NB4 (cell line): ENCODE results near the gene DCDC2.

ENCODE experiments used
- DNase-seq: peaks from one replicate; pipeline ENCODE4 v3.0.0; 2010; ENCODE audit warnings: low read depth
- H3K4me3 ChIP-seq: one replicate; pipeline ENCODE4 v1.5.1; 2011; ENCODE audit warnings: mild to moderate bottlenecking, low read depth, low read length, moderate library complexity
- MYC ChIP-seq: IDR thresholded peaks from 2 replicates; pipeline ENCODE4 v1.6.1; 2011; ENCODE audit warnings: low read depth, low read length
- POLR2A ChIP-seq: IDR thresholded peaks from 2 replicates; pipeline ENCODE4 v1.6.1; 2011; ENCODE audit warnings: mild to moderate bottlenecking; ENCODE audit not compliant: insufficient read length; ENCODE audit errors: extremely low read depth
- TF ChIP-seq, protein P1 (sequence below): IDR thresholded peaks from one replicate; pipeline ENCODE4 v1.5.1; 2012; ENCODE audit warnings: low read depth, low read length
- TF ChIP-seq, protein P2 (sequence below): IDR thresholded peaks from 2 replicates; pipeline ENCODE4 v1.6.1; 2011; ENCODE audit warnings: low read depth, low read length

The DCDC2 gene

GRCh38 chr6:24157886-24158285 lies 200.0 kb downstream of the DCDC2 start:
- TF ChIP-seq, protein P1, sequence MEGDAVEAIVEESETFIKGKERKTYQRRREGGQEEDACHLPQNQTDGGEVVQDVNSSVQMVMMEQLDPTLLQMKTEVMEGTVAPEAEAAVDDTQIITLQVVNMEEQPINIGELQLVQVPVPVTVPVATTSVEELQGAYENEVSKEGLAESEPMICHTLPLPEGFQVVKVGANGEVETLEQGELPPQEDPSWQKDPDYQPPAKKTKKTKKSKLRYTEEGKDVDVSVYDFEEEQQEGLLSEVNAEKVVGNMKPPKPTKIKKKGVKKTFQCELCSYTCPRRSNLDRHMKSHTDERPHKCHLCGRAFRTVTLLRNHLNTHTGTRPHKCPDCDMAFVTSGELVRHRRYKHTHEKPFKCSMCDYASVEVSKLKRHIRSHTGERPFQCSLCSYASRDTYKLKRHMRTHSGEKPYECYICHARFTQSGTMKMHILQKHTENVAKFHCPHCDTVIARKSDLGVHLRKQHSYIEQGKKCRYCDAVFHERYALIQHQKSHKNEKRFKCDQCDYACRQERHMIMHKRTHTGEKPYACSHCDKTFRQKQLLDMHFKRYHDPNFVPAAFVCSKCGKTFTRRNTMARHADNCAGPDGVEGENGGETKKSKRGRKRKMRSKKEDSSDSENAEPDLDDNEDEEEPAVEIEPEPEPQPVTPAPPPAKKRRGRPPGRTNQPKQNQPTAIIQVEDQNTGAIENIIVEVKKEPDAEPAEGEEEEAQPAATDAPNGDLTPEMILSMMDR, result no peak
- TF ChIP-seq, protein P2, sequence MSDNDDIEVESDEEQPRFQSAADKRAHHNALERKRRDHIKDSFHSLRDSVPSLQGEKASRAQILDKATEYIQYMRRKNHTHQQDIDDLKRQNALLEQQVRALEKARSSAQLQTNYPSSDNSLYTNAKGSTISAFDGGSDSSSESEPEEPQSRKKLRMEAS, result no peak
- TF ChIP-seq MYC, result no peak
- TF ChIP-seq POLR2A, result no peak
- DNase-seq, result no peak

DNA sequence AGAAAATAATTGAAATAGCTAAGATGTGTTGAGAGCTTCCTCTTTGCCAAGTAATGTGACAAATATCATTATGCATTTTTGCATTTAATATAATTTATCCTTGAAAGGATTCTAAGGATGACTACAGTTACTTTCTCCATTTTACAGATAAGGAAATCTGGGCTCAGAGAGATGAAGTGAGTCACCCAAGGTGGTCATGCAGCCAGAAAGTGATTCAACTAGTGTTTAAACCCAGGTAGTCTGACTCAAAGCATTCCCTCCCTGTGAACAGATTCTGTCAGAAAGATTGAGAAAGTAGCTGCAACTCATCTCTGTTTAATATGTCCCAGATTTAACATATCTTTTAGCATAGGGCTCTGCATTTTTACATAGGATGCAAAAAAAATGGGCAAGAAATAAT lies 203.7 kb downstream of the DCDC2 start:
- H3K4me3 ChIP-seq, result no peak overlapping the region
- no peak for DNase-seq
- TF ChIP-seq, protein P1, result no peak
- TF ChIP-seq MYC, result no peak
- TF ChIP-seq, protein P2, result no peak

More at GRCh38 chr6:24157886-24158285, 200.0 kb downstream of the DCDC2 start:
- no peak overlapping the region for H3K4me3 ChIP-seq

DNA sequence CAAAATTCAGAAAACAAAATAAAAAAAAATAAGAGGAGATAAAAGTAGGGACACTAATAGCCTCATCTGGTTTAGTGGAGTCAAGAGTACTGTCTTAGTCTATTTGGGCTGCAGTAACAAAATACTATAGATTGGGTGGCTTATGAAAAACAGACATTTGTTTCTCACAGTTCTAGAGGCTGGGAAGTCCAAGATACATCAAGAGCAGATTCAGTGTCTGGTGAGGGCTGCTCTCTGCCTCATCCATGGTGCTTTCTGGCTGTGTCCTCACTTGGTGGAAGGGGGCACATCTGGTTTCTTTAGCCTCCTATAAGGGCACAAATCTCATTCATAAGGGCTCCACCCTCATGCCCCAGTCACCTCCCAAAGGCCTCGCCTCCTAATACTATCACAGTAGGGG lies 205.8 kb downstream of the DCDC2 start:
- TF ChIP-seq, protein P1, result no peak
- TF ChIP-seq, protein P2, result no peak
- TF ChIP-seq MYC (no peak), POLR2A (no peak)
- DNase-seq, result no peak
- H3K4me3 ChIP-seq, result no peak overlapping the region

GRCh38 chr6:24149836-24150235 lies 208.0 kb downstream of the DCDC2 start:
- no peak for DNase-seq
- TF ChIP-seq, protein P2, result no peak
- TF ChIP-seq MYC (no peak), POLR2A (no peak)
- TF ChIP-seq, protein P1, result no peak
- no peak overlapping the region for H3K4me3 ChIP-seq

- DNase-seq, result no peak
- TF ChIP-seq, protein P1, result no peak
- TF ChIP-seq POLR2A (no peak), MYC (no peak)
- TF ChIP-seq, protein P2, result no peak
- no peak overlapping the region for H3K4me3 ChIP-seq
Observed at GRCh38 chr6:24149296-24149695, 208.6 kb downstream of the DCDC2 start.

DNA sequence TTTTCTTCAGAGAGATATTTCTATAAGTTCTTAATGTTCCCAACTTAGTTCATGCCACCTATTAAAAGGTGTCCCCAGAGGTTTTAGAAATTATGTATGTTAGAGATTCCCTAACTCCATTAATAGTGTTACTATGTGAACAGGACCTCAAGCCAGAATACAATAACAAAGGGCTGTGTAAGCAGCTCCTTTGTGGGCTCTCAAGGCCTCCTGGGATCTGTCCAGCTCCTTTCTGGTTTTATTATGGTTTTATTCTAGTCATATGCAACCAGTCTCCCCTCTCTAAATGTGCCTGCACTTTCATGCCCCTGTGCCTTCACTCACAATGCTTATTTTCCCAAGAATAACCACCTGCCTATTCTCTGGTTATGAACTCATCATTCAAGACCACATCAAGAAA lies 209.2 kb downstream of the DCDC2 start:
- TF ChIP-seq, protein P2, result no peak
- no peak overlapping the region for H3K4me3 ChIP-seq
- no peak for DNase-seq
